A549 (cell line): Measurements from ENCODE around the gene DNAJC28. TPM values are rescaled to one million over a fixed set of nuclear protein-coding genes. Genes with fewer than 3 reads are reported as not detected.

Source experiments
- ATAC-seq, 2 experiments: fragments of 200-7000 bp in 1 of 2; fragments of >200 bp in 1 of 2; cut with Nextera tagmentation in 1 of 2; cut with Tn5 transposase in 1 of 2; 3 replicates each; pipeline versions ENCODE4 v1.8.0 to v1.9.1; 2018 to 2020; ENCODE audit warnings: mild to moderate bottlenecking in 1 of 2, moderate library complexity in 1 of 2
- CTCF ChIA-PET: fragments of 300-600 bp; sonication (Branson Sonifier 250); formaldehyde crosslinking; extraction: SDS; loops from one replicate; lab custom pipeline; 2021; ENCODE audit warnings: antibody characterized with exemption, inconsistent platforms; lab: Yijun Ruan, JAX
- POLR2A ChIA-PET: fragments of 350-600 bp; formaldehyde crosslinking; extraction: SDS; loops from one replicate; lab custom pipeline; 2021; ENCODE audit warnings: antibody characterized with exemption, inconsistent platforms; lab: Yijun Ruan, JAX
- DNase-seq, 2 experiments: peaks; one replicate each; pipeline versions ENCODE4 v3.0.0 to v3.0.0-alpha.2; 2011 to 2016; ENCODE audit warnings: low read depth in 1 of 2, low spot score in 1 of 2
- FAIRE-seq: peaks from 2 replicates; lab custom pipeline; 2011; peaks lifted over from hg19 to GRCh38; lab: Jason Lieb, UNC
- H3K27ac ChIP-seq, 2 experiments: fragments of >200 bp; sonication (Bioruptor Twin); formaldehyde crosslinking; 3 replicates each; pipeline ENCODE4 v1.5.1; 2016 to 2017
- H3K4me1 ChIP-seq: fragments of >200 bp; sonication (Bioruptor Twin); formaldehyde crosslinking; 3 replicates; pipeline ENCODE4 v1.6.1; 2016
- H3K4me2 ChIP-seq: fragments of >200 bp; sonication (Bioruptor Twin); formaldehyde crosslinking; 3 replicates; pipeline ENCODE4 v1.6.1; 2016
- H3K4me3 ChIP-seq: fragments of >200 bp; sonication (Bioruptor Twin); formaldehyde crosslinking; 3 replicates; pipeline ENCODE4 v1.5.1; 2016
- H3K9me3 ChIP-seq: fragments of >200 bp; sonication (Bioruptor Twin); formaldehyde crosslinking; 3 replicates; pipeline ENCODE4 v1.6.1; 2016
- CBX2 ChIP-seq: fragments of 200-600 bp; sonication (generic); IDR thresholded peaks from 2 replicates; pipeline ENCODE4 v1.6.1; 2016; ENCODE audit warnings: low read depth, mild to moderate bottlenecking, borderline replicate concordance
- CEBPB ChIP-seq, 2 experiments: fragments of >200 bp in 1 of 2; sonication (Bioruptor Twin) in 1 of 2; formaldehyde crosslinking in 1 of 2; IDR thresholded peaks; 2 replicates each; pipeline ENCODE4 v1.6.1; 2012 to 2016
- CHD4 ChIP-seq: fragments of 200-600 bp; sonication (generic); IDR thresholded peaks from 2 replicates; pipeline ENCODE4 v1.6.1; 2016; ENCODE audit warnings: antibody characterized with exemption, mild to moderate bottlenecking, borderline replicate concordance
- EHF ChIP-seq: fragments of 250-450 bp; sonication (Bioruptor Pico); IDR thresholded peaks from 2 replicates; pipeline ENCODE4 v1.5.0; 2020; ENCODE audit warnings: mild to moderate bottlenecking
- EHMT2 ChIP-seq: fragments of 200-600 bp; sonication (generic); IDR thresholded peaks from 2 replicates; pipeline ENCODE4 v1.6.1; 2016; ENCODE audit warnings: antibody characterized with exemption, low read depth, mild to moderate bottlenecking, moderate library complexity
- ESRRA ChIP-seq: fragments of 150-350 bp; IDR thresholded peaks from 2 replicates; pipeline ENCODE4 v1.6.1; 2014; ENCODE audit warnings: mild to moderate bottlenecking, low read length, borderline replicate concordance
- FOSL2 ChIP-seq, 2 experiments: fragments of 450-650 bp in 1 of 2; fragments of >200 bp in 1 of 2; sonication (Bioruptor Twin) in 1 of 2; formaldehyde crosslinking; IDR thresholded peaks; 2 replicates each; pipeline versions ENCODE4 v1.5.0 to v1.6.1; 2016 to 2020; ENCODE audit warnings: mild to moderate bottlenecking in 1 of 2, moderate library complexity in 1 of 2
- GATA3 ChIP-seq: IDR thresholded peaks from 2 replicates; pipeline ENCODE4 v1.6.1; 2012; ENCODE audit warnings: borderline replicate concordance
- HOXA7 ChIP-seq: fragments of 250-450 bp; sonication (Bioruptor Pico); IDR thresholded peaks from 2 replicates; pipeline ENCODE4 v1.5.0; 2020; ENCODE audit warnings: mild to moderate bottlenecking, moderate library complexity
- HOXB13 ChIP-seq: fragments of 250-450 bp; sonication (Bioruptor Pico); IDR thresholded peaks from 2 replicates; pipeline ENCODE4 v1.5.0; 2020; ENCODE audit warnings: low read depth, mild to moderate bottlenecking, moderate library complexity
- JUNB ChIP-seq: fragments of >200 bp; sonication (Bioruptor Twin); formaldehyde crosslinking; IDR thresholded peaks from 2 replicates; pipeline ENCODE4 v1.6.1; 2016
- KDM5A ChIP-seq: fragments of 200-600 bp; sonication (generic); IDR thresholded peaks from 2 replicates; pipeline ENCODE4 v1.6.1; 2016; ENCODE audit warnings: antibody characterized with exemption, mild to moderate bottlenecking
- MAFK ChIP-seq: fragments of 450-650 bp; IDR thresholded peaks from 2 replicates; pipeline ENCODE4 v1.6.1; 2014; ENCODE audit not compliant: partially characterized antibody
- NFE2L2 ChIP-seq: fragments of 150-350 bp; conservative IDR thresholded peaks from 2 replicates; pipeline ENCODE4 v1.6.1; 2014; ENCODE audit warnings: low read length
- PHF8 ChIP-seq: fragments of 200-600 bp; sonication (generic); IDR thresholded peaks from 2 replicates; pipeline ENCODE4 v1.6.1; 2016; ENCODE audit warnings: low read depth, mild to moderate bottlenecking, antibody characterized with exemption, moderate library complexity, borderline replicate concordance
- POLR2A ChIP-seq: IDR thresholded peaks from 2 replicates; pipeline ENCODE4 v1.6.1; 2012; ENCODE audit warnings: mild to moderate bottlenecking, low read length
- POLR2AphosphoS2 ChIP-seq: conservative IDR thresholded peaks from 2 replicates; pipeline ENCODE4 v1.6.1; 2012; ENCODE audit warnings: low read length, improper control_type of control experiment, inconsistent platforms
- RCOR1 ChIP-seq: fragments of 150-350 bp; IDR thresholded peaks from 2 replicates; pipeline ENCODE4 v1.6.1; 2014; ENCODE audit warnings: antibody characterized with exemption, low read length, low read depth
- RNF2 ChIP-seq: fragments of 200-600 bp; sonication (generic); IDR thresholded peaks from 2 replicates; pipeline ENCODE4 v1.6.1; 2016; ENCODE audit warnings: low read depth, mild to moderate bottlenecking, antibody characterized with exemption, moderate library complexity, borderline replicate concordance
- TFCP2L1 ChIP-seq: fragments of 250-450 bp; sonication (Bioruptor Pico); IDR thresholded peaks from 2 replicates; pipeline ENCODE4 v1.5.0; 2021; ENCODE audit warnings: mild to moderate bottlenecking
- ZC3H11A ChIP-seq: fragments of 450-650 bp; IDR thresholded peaks from 2 replicates; pipeline ENCODE4 v1.6.1; 2014; ENCODE audit warnings: antibody characterized with exemption, mild to moderate bottlenecking
- ZFP36 ChIP-seq: fragments of 450-650 bp; IDR thresholded peaks from 2 replicates; pipeline ENCODE4 v1.6.1; 2014; ENCODE audit warnings: borderline replicate concordance; ENCODE audit not compliant: partially characterized antibody
- ZSCAN20 ChIP-seq: fragments of 250-450 bp; sonication (Bioruptor Pico); IDR thresholded peaks from 2 replicates; pipeline ENCODE4 v1.8.0; 2022; ENCODE audit warnings: mild to moderate bottlenecking, moderate library complexity
- WGBS: methylation state at CpG from one replicate; pipeline ENCODE4 v1.1.6; 2017; ENCODE audit errors: missing lambda C conversion rate; 5-methylcytosine and 5-hydroxymethylcytosine counted together
- polyA plus RNA-seq, 4 experiments: library from polyadenylated mRNA; depleted of rRNA in 3 of 4; stranded (reverse); fragments of >200 nt; fragmentation: RNase III in 1 of 4; extraction: RNeasy Plus Mini Kit Qiagen cat#74134 plus additional on column Dnase treatment in 1 of 4; gene quantifications; 2 replicates in 3 of 4; 3 replicates in 1 of 4; pipeline ENCODE4 v1.2.3, GENCODE V29; 2011 to 2017
- TF ChIP-seq, protein P1 (sequence below): fragments of 200-600 bp; sonication (generic); IDR thresholded peaks from 2 replicates; pipeline ENCODE4 v1.6.1; 2016; ENCODE audit warnings: antibody characterized with exemption, mild to moderate bottlenecking, moderate library complexity
- TF ChIP-seq, protein P2 (sequence below): IDR thresholded peaks from 2 replicates; pipeline ENCODE4 v1.6.1; 2012; ENCODE audit warnings: low read depth, borderline replicate concordance

DNAJC28 gene
- polyA plus RNA-seq, 2 of the 4 experiments (the other 2 are of a cell fraction): 1.0 to 1.1 TPM

DNA sequence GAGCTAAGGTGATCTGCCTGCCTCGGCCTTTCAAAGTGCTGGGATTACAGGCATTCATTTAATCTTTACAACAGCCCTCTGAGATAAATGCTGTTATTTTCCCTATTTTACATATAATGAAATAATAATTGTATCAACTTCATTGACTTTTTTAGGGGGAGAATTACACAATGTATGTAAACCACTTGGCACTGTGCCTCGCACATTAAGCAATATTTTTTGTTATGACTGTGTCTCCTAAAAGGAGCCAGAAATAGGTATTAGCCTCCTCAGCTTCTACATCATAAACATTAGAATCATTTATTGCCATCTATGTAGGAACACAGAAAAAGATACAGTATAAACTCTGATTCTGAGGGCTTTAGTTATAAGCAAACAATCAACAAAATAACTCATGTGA lies 1.1 kb upstream of the DNAJC28 start:
- ChIA-PET POLR2A (interaction anchor here (0.6 kb wide), 1 partner anchor 13 kb away, joined by 3 read pairs; the partner anchor contains the start of gene TMEM50B), CTCF (interaction anchor here (2.7 kb wide), 1 partner anchor 12 kb away, joined by 11 read pairs; the partner anchor contains the start of gene TMEM50B)
- no peak for DNase-seq
- peak overlapping the region; percentile 79; the same call in 1 of the 3 replicates for H3K4me2 ChIP-seq
- 35% methylated on average over 2 of the region's 2 CpGs for WGBS
- no peak for FAIRE-seq
- TF ChIP-seq JUNB (no peak), CEBPB (IDR thresholded peaks at IDR 0.05) (0 out of 4 replicates have a peak, but pooled peaks of 1 of the 2 experiments have one; percentile 6), TFCP2L1 (CRISPR knock-in tag) (no peak), EHF (no peak), NFE2L2 (no peak), POLR2AphosphoS2 (no peak), ZC3H11A (no peak), EHMT2 (no peak)
- no peak overlapping the region for H3K4me3 ChIP-seq
- H3K27ac ChIP-seq: no peak overlapping the region
- no peaks in the 10 kb centered on the region for H3K9me3 ChIP-seq
- H3K4me1 ChIP-seq: peaks cover 4% of the 10 kb centered on the region; the same call in 1 of the 3 replicates
- ATAC-seq: no peak

DNA sequence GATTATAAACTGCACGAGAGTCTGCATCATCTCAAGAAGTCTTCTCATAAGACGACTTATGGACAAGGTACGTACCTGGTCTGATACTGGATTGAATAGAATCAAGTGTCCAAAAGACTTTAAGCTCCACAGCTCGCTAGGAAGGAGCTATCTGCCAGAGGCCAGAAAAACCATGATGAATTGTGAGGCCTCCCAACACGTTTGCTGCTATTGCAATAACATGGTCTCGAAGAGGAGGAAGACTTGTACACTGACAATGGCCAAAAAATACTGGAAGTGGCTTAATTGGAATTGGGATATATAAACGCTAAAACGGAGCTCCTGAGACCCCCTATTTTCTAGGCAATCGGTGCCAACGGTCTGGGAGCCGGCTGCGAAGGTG lies 534 bp downstream of the DNAJC28 start:
- Histone ChIP-seq H3K4me3 (peak overlapping the region; percentile 56), H3K27ac (peak overlapping the region; percentile 76 to 86), H3K4me2 (peak overlapping the region; percentile 79), H3K9me3 (no peaks in the 10 kb centered on the region), H3K4me1 (peaks cover 4% of the 10 kb centered on the region; the same call in 1 of the 3 replicates)
- POLR2A ChIA-PET: interaction anchor here (0.8 to 1.6 kb wide), 4 partner anchors 9 to 98 kb away, joined by 3 to 49 read pairs (median 4); partner anchors contain the start of genes DONSON and TMEM50B
- 13% methylated on average over 8 of the region's 12 CpGs for WGBS
- TF ChIP-seq POLR2A (no peak), PHF8 (no peak), HOXA7 (no peak), RNF2 (no peak), RCOR1 (no peak), MAFK (no peak), KDM5A (no peak)
- TF ChIP-seq, protein P1, sequence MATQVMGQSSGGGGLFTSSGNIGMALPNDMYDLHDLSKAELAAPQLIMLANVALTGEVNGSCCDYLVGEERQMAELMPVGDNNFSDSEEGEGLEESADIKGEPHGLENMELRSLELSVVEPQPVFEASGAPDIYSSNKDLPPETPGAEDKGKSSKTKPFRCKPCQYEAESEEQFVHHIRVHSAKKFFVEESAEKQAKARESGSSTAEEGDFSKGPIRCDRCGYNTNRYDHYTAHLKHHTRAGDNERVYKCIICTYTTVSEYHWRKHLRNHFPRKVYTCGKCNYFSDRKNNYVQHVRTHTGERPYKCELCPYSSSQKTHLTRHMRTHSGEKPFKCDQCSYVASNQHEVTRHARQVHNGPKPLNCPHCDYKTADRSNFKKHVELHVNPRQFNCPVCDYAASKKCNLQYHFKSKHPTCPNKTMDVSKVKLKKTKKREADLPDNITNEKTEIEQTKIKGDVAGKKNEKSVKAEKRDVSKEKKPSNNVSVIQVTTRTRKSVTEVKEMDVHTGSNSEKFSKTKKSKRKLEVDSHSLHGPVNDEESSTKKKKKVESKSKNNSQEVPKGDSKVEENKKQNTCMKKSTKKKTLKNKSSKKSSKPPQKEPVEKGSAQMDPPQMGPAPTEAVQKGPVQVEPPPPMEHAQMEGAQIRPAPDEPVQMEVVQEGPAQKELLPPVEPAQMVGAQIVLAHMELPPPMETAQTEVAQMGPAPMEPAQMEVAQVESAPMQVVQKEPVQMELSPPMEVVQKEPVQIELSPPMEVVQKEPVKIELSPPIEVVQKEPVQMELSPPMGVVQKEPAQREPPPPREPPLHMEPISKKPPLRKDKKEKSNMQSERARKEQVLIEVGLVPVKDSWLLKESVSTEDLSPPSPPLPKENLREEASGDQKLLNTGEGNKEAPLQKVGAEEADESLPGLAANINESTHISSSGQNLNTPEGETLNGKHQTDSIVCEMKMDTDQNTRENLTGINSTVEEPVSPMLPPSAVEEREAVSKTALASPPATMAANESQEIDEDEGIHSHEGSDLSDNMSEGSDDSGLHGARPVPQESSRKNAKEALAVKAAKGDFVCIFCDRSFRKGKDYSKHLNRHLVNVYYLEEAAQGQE: no peak
- TF ChIP-seq, protein P2, sequence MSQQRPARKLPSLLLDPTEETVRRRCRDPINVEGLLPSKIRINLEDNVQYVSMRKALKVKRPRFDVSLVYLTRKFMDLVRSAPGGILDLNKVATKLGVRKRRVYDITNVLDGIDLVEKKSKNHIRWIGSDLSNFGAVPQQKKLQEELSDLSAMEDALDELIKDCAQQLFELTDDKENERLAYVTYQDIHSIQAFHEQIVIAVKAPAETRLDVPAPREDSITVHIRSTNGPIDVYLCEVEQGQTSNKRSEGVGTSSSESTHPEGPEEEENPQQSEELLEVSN: no peak
- FAIRE-seq: no peak
- no peak for DNase-seq
- peak; percentile 25 to 27; a peak in 4 of 6 replicates for ATAC-seq
- CTCF ChIA-PET: interaction anchor here (0.6 to 2.7 kb wide), 7 partner anchors 9 to 129 kb away, joined by 3 to 11 read pairs (median 3); partner anchors contain the start of gene TMEM50B

DNA sequence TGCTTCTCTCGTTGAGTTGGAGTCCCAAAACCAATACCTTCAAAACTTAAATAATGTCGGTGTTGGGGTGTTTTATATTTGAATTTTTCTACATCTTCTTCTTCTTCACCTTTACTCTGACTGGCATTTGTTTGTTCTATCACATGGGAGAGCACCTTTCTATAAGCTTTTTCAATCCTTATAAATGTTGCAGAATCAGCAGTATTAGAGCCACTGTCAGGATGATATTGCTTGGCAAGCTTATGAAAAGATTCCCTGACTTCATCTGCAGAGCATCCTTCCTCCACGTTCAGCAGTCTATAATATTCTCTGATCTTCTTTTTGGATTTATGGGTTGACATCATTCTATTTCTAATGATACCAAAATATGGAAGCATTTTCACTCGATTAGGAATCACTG lies 2.6 kb downstream of the DNAJC28 start:
- CTCF ChIA-PET: no interaction called here
- TF ChIP-seq FOSL2 (IDR thresholded peaks at IDR 0.05) (no peak), FOSL2 (CRISPR knock-in tag; IDR thresholded peaks at IDR 0.05) (no peak), ZFP36 (no peak), HOXB13 (CRISPR knock-in tag) (no peak), ZSCAN20 (no peak), CBX2 (no peak), ESRRA (no peak), GATA3 (no peak), MAFK (peak; percentile 85), CHD4 (no peak)
- no peak for FAIRE-seq

More for the DNA sequence above, 2.6 kb downstream of the DNAJC28 start:
- Histone ChIP-seq H3K9me3 (no peaks in the 10 kb centered on the region), H3K27ac (no peak overlapping the region), H3K4me2 (no peak overlapping the region), H3K4me1 (peaks cover 4% of the 10 kb centered on the region; the same call in 1 of the 3 replicates), H3K4me3 (no peak overlapping the region)
- 68% methylated on average over 4 of the region's 4 CpGs for WGBS
- no peak for DNase-seq
- ATAC-seq: no peak
- POLR2A ChIA-PET: no interaction called here
